GM12892 (cell line): ENCODE results near the gene KLK8.

Experiments used
- POLR2A ChIP-seq: IDR thresholded peaks from 2 replicates; pipeline ENCODE4 v1.6.1; 2011; ENCODE audit warnings: low read depth, low read length, control low read depth
- TAF1 ChIP-seq: IDR thresholded peaks from 2 replicates; pipeline ENCODE4 v1.6.1; 2011; ENCODE audit warnings: low read depth, mild to moderate bottlenecking, control low read depth, low read length, borderline replicate concordance

- no peak for TF ChIP-seq TAF1
- TF ChIP-seq POLR2A: no peak
Observed at GRCh38 chr19:51026554-51026831, 25.1 kb upstream of the KLK8 start, which contains the start of gene KLK11.
